Hematopoietic multipotent progenitor cell (in vitro differentiated cells): Measurements from ENCODE around the gene VPS13D. TPM values are rescaled to one million over a fixed set of nuclear protein-coding genes. Genes with fewer than 3 reads are reported as not detected.
A peak's percentile ranks its signal among the peaks of the same experiment; 100 is the strongest.

Source experiments
- DNase-seq, 3 donors: peaks; one replicate each; pipeline ENCODE4 v3.0.0-alpha.2; 2011 to 2015; ENCODE audit warnings: low read depth in 2 of 3, low spot score in 2 of 3
- total RNA-seq: library from RNA; depleted of rRNA; stranded (reverse); fragments of >200 nt; gene quantifications from one replicate; pipeline ENCODE4 v1.2.3, GENCODE V29; 2012

VPS13D gene
- total RNA-seq, 1 donor = 22.4 TPM

GRCh38 chr1:12333036-12333785, 103.4 kb downstream of the VPS13D start:
- DNase-seq = no peak

- no peak for DNase-seq
Observed at GRCh38 chr1:12335815-12336214, 106.0 kb downstream of the VPS13D start.

- DNase-seq = no peak
Observed at GRCh38 chr1:12336413-12336812, 106.6 kb downstream of the VPS13D start.

- DNase-seq = no peak
Observed at GRCh38 chr1:12338017-12338416, 108.2 kb downstream of the VPS13D start.

- no peak for DNase-seq
Observed at GRCh38 chr1:12338823-12339222, 109.0 kb downstream of the VPS13D start.

GRCh38 chr1:12339396-12339795, 109.6 kb downstream of the VPS13D start:
- no peak for DNase-seq

- DNase-seq = no peak
Observed at GRCh38 chr1:12339811-12340543, 110.1 kb downstream of the VPS13D start.

- no peak for DNase-seq
Observed at GRCh38 chr1:12340544-12340930, 110.7 kb downstream of the VPS13D start.

- no peak for DNase-seq
Observed at GRCh38 chr1:12341667-12342066, 111.8 kb downstream of the VPS13D start.

- no peak for DNase-seq
Observed at GRCh38 chr1:12342401-12343003, 112.7 kb downstream of the VPS13D start.

- no peak for DNase-seq
Observed at GRCh38 chr1:12343823-12344487, 114.1 kb downstream of the VPS13D start.

- peak in 2 of 3 donors; percentile 39 to 79 for DNase-seq
Observed at GRCh38 chr1:12344596-12345349, 114.9 kb downstream of the VPS13D start.

GRCh38 chr1:12345350-12346217, 115.8 kb downstream of the VPS13D start:
- peak in 2 of 3 donors; percentile 14 to 26 for DNase-seq

- no peak for DNase-seq
Observed at GRCh38 chr1:12346483-12347151, 116.8 kb downstream of the VPS13D start.

- DNase-seq = no peak
Observed at GRCh38 chr1:12348113-12348512, 118.3 kb downstream of the VPS13D start.

- DNase-seq = no peak
Observed at GRCh38 chr1:12353981-12354380, 124.2 kb downstream of the VPS13D start.

- no peak for DNase-seq
Observed at GRCh38 chr1:12356004-12356890, 126.4 kb downstream of the VPS13D start.

- DNase-seq = no peak
Observed at GRCh38 chr1:12358499-12358898, 128.7 kb downstream of the VPS13D start.
